ENCODE results near the gene ZNF175.

Gene ZNF175

GRCh38 chr19:51570962-51571575 lies at the start of gene ZNF175:
TSS of gene ZNF175 (plus strand) at chr19:51571283. CDS start at chr19:51573330, 2,047 bp downstream.
- peaks cover 27% of the 10 kb centered on the region for H3K79me2 ChIP-seq (ENCODE audit: insufficient read depth, low read length)
- no peaks in the 10 kb centered on the region; the same call in 1 of the 2 replicates for H3F3A ChIP-seq (ENCODE audit: low read depth)
- H4K20me1 ChIP-seq (ENCODE audit: insufficient read depth, low read length, poor library complexity, severe bottlenecking) = no peaks in the 10 kb centered on the region
- H2AFZ ChIP-seq (ENCODE audit: low read length) = peak within 1 kb of the TSS; percentile 95
- no peaks in the 10 kb centered on the region for H3K9me2 ChIP-seq (replicated peaks; ENCODE audit: low read depth, low read length)
- peak within 1 kb of the TSS; percentile 96 for H3K4me2 ChIP-seq (ENCODE audit: low read depth, low read length, poor library complexity, severe bottlenecking)
- no peaks in the 10 kb centered on the region for H3K36me3 ChIP-seq (ENCODE audit: insufficient read depth, low read length)
- H3K4me1 ChIP-seq (ENCODE audit: insufficient read depth, low read length, poor library complexity, severe bottlenecking) = peaks cover 50% of the 10 kb centered on the region
- H3K4me3 ChIP-seq (ENCODE audit: low read length, poor library complexity, severe bottlenecking) = peak within 1 kb of the TSS; percentile 86
- no peak for TF ChIP-seq EZH2phosphoT487 (IDR thresholded peaks at IDR 0.05; ENCODE audit: borderline replicate concordance)
- TF ChIP-seq, protein P1, sequence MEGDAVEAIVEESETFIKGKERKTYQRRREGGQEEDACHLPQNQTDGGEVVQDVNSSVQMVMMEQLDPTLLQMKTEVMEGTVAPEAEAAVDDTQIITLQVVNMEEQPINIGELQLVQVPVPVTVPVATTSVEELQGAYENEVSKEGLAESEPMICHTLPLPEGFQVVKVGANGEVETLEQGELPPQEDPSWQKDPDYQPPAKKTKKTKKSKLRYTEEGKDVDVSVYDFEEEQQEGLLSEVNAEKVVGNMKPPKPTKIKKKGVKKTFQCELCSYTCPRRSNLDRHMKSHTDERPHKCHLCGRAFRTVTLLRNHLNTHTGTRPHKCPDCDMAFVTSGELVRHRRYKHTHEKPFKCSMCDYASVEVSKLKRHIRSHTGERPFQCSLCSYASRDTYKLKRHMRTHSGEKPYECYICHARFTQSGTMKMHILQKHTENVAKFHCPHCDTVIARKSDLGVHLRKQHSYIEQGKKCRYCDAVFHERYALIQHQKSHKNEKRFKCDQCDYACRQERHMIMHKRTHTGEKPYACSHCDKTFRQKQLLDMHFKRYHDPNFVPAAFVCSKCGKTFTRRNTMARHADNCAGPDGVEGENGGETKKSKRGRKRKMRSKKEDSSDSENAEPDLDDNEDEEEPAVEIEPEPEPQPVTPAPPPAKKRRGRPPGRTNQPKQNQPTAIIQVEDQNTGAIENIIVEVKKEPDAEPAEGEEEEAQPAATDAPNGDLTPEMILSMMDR (conservative IDR thresholded peaks at IDR 0.05; ENCODE audit: low read length) = no peak
- H3K9me3 ChIP-seq (ENCODE audit: insufficient read depth, low read depth, low read length) = no peaks in the 10 kb centered on the region
- H3K27me3 ChIP-seq (ENCODE audit: insufficient read depth, low read length, poor library complexity, severe bottlenecking) = no peaks in the 10 kb centered on the region
- peak within 1 kb of the TSS; percentile 75 for H3K9ac ChIP-seq (ENCODE audit: low read depth, low read length, poor library complexity, severe bottlenecking)

DNA sequence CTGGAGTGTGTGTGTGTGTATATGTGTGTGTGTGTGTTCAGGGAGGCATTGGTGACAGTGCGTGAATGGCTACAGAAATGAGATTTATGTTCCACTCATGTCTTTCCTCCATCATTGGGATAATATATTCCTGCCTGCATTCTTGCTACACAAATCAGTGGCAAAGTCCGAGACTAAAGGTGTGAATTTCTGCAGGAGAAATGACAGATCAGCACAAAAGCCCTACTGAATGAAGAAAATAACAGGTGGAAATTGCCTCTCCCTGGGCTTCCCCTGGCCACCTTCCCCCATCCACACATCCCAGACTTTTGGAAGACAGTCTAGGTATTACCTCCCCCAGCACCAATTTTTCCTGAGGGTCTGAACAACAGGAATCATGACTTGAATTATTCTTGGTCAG lies 49.7 kb upstream of the ZNF175 start:
- no peaks in the 10 kb centered on the region for H3K9me2 ChIP-seq (replicated peaks; ENCODE audit: low read depth, low read length)
- TF ChIP-seq, protein P1 (conservative IDR thresholded peaks at IDR 0.05; ENCODE audit: low read length) = no peak
- no peak for TF ChIP-seq EZH2phosphoT487 (IDR thresholded peaks at IDR 0.05; ENCODE audit: borderline replicate concordance)
- no peaks in the 10 kb centered on the region for H3K27me3 ChIP-seq (ENCODE audit: insufficient read depth, low read length, poor library complexity, severe bottlenecking)
- H2AFZ ChIP-seq (ENCODE audit: low read length) = no peak overlapping the region
- H3K9me3 ChIP-seq (ENCODE audit: insufficient read depth, low read depth, low read length) = no peaks in the 10 kb centered on the region; the same call in 1 of the 2 replicates
- H3K4me3 ChIP-seq (ENCODE audit: low read length, poor library complexity, severe bottlenecking) = no peak overlapping the region
- H4K20me1 ChIP-seq (ENCODE audit: insufficient read depth, low read length, poor library complexity, severe bottlenecking) = no peaks in the 10 kb centered on the region
- no peak overlapping the region for H3K9ac ChIP-seq (ENCODE audit: low read depth, low read length, poor library complexity, severe bottlenecking)
- H3K79me2 ChIP-seq (ENCODE audit: insufficient read depth, low read length) = no peaks in the 10 kb centered on the region
- peaks cover 6% of the 10 kb centered on the region for H3K4me1 ChIP-seq (ENCODE audit: insufficient read depth, low read length, poor library complexity, severe bottlenecking)
- no peaks in the 10 kb centered on the region for H3K36me3 ChIP-seq (ENCODE audit: insufficient read depth, low read length)
- no peak overlapping the region for H3K4me2 ChIP-seq (ENCODE audit: low read depth, low read length, poor library complexity, severe bottlenecking)
- no peaks in the 10 kb centered on the region for H3F3A ChIP-seq (ENCODE audit: low read depth)

DNA sequence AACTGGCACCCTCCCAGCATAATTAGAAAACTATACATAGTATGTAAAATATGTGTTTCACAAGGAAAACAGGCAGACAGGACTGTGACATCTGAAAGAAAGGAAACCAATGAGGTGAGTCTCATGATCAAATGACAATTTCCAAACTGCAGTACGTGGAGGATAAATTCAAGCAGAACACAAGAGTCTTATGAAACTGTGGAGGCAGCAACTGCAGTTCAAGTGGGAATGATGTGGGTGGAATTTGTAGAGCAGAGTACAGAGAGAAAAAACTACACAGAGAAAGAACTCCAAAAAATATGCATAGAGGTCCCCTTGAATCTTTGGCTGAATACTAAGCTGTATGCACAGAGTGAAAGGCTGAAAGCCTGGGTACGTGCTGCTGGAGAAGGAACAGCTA lies 49.3 kb upstream of the ZNF175 start:
- no peaks in the 10 kb centered on the region for H3K36me3 ChIP-seq (ENCODE audit: insufficient read depth, low read length)
- H3K9me3 ChIP-seq (ENCODE audit: insufficient read depth, low read depth, low read length) = no peaks in the 10 kb centered on the region; the same call in 1 of the 2 replicates
- H3F3A ChIP-seq (ENCODE audit: low read depth) = no peaks in the 10 kb centered on the region
- H3K79me2 ChIP-seq (ENCODE audit: insufficient read depth, low read length) = no peaks in the 10 kb centered on the region
- H2AFZ ChIP-seq (ENCODE audit: low read length) = no peak overlapping the region
- TF ChIP-seq EZH2phosphoT487 (IDR thresholded peaks at IDR 0.05; ENCODE audit: borderline replicate concordance) = no peak
- TF ChIP-seq, protein P1 (conservative IDR thresholded peaks at IDR 0.05; ENCODE audit: low read length) = no peak
- H3K4me2 ChIP-seq (ENCODE audit: low read depth, low read length, poor library complexity, severe bottlenecking) = no peak overlapping the region
- H3K9me2 ChIP-seq (replicated peaks; ENCODE audit: low read depth, low read length) = no peaks in the 10 kb centered on the region
- H3K4me1 ChIP-seq (ENCODE audit: insufficient read depth, low read length, poor library complexity, severe bottlenecking) = peaks cover 6% of the 10 kb centered on the region
- no peak overlapping the region for H3K4me3 ChIP-seq (ENCODE audit: low read length, poor library complexity, severe bottlenecking)
- H4K20me1 ChIP-seq (ENCODE audit: insufficient read depth, low read length, poor library complexity, severe bottlenecking) = no peaks in the 10 kb centered on the region
- H3K27me3 ChIP-seq (ENCODE audit: insufficient read depth, low read length, poor library complexity, severe bottlenecking) = no peaks in the 10 kb centered on the region
- H3K9ac ChIP-seq (ENCODE audit: low read depth, low read length, poor library complexity, severe bottlenecking) = no peak overlapping the region

All from Loucy (cell line).